Bronchial epithelial cell (primary cell): ENCODE data around the gene LDLRAD3. TPM values are rescaled to one million over a fixed set of nuclear protein-coding genes. Genes with fewer than 3 reads are reported as not detected.

Experiments
- DNase-seq: peaks from one replicate; pipeline ENCODE4 v3.0.0-alpha.2; 2010; ENCODE audit warnings: low read depth
- FAIRE-seq: peaks from 2 replicates; lab custom pipeline; 2011; peaks lifted over from hg19 to GRCh38; lab: Jason Lieb, UNC
- H3K27me3 ChIP-seq: 2 replicates; pipeline ENCODE4 v1.5.1; 2011; ENCODE audit warnings: low read length; ENCODE audit not compliant: control insufficient read depth, insufficient read depth
- H3K36me3 ChIP-seq: 2 replicates; pipeline ENCODE4 v1.5.1; 2011; ENCODE audit warnings: low read length; ENCODE audit not compliant: control insufficient read depth, insufficient read depth
- H3K4me3 ChIP-seq: 2 replicates; pipeline ENCODE4 v1.5.1; 2011; ENCODE audit warnings: mild to moderate bottlenecking, low read depth, low read length, control low read depth
- total RNA-seq: library from RNA; depleted of rRNA; stranded (reverse); fragments of >200 nt; gene quantifications from 2 replicates; pipeline ENCODE4 v1.2.1, GENCODE V29; 2014
- TF ChIP-seq, protein P1 (sequence below): IDR thresholded peaks from 2 replicates; pipeline ENCODE4 v1.5.1; 2011; ENCODE audit warnings: mild to moderate bottlenecking, moderate library complexity, low read length, control low read depth, inconsistent platforms; ENCODE audit not compliant: insufficient read depth, severe bottlenecking

Gene LDLRAD3
- total RNA-seq, 1 donor from 2014 or later = 4.7 TPM

DNA sequence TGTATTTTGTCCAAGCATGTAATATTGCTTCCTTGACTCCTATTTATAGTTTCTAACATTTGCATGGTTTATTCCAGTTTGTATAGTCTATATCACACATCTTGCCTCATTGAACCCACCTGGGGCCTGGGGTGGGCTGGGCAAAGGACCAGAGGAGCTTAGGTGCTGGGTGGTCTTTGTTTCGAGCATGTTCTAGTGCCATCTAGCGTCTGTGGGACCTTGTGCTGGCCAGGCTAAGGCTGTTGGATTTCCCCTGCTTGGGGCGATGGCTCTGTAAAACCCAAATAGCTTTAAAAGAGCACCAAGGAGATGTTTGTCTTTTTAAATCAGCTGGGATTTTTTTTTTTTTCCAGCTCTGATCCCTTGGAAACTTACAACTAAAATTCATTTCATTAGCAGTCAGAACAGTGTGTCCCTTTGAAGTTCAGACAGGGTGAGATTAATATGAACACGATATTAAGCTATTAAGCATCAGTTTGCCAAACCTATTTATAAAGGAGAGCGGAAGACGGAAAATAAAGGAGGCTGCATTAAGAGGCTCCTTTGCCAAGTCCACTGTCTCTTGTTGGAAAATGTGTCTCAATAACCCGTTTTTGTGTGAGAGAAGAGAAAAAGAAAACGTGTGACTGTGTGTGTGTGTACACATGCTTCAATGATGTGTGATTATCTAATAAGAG lies 188.0 kb downstream of the LDLRAD3 start:
- FAIRE-seq = no peak
- no peak overlapping the region for H3K4me3 ChIP-seq
- DNase-seq = peak; percentile 33
- TF ChIP-seq, protein P1, sequence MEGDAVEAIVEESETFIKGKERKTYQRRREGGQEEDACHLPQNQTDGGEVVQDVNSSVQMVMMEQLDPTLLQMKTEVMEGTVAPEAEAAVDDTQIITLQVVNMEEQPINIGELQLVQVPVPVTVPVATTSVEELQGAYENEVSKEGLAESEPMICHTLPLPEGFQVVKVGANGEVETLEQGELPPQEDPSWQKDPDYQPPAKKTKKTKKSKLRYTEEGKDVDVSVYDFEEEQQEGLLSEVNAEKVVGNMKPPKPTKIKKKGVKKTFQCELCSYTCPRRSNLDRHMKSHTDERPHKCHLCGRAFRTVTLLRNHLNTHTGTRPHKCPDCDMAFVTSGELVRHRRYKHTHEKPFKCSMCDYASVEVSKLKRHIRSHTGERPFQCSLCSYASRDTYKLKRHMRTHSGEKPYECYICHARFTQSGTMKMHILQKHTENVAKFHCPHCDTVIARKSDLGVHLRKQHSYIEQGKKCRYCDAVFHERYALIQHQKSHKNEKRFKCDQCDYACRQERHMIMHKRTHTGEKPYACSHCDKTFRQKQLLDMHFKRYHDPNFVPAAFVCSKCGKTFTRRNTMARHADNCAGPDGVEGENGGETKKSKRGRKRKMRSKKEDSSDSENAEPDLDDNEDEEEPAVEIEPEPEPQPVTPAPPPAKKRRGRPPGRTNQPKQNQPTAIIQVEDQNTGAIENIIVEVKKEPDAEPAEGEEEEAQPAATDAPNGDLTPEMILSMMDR = peak; percentile 67
- H3K36me3 ChIP-seq = no peaks in the 10 kb centered on the region
- H3K27me3 ChIP-seq = no peaks in the 10 kb centered on the region

DNA sequence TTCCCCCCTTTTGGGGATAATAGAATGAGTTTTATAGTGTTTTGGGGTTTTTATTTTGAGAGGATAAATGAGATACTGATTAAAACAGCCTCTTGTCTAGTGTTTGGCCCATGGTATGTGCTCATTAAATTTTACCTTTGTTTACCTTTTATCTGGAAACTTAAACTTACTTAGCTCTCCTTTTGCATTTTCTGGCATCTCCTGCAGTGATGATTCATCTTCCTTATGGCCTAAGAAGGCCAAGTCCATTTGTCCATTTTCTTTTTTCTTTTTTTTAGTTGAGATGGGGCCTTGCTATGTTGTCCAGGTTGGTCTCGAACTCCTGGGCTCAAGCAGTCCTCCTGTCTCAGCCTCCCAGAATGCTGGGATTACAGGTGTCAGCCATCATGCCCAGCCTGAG lies 189.1 kb downstream of the LDLRAD3 start:
- FAIRE-seq = no peak
- H3K27me3 ChIP-seq = no peaks in the 10 kb centered on the region
- no peak for DNase-seq
- TF ChIP-seq, protein P1 = no peak
- no peaks in the 10 kb centered on the region for H3K36me3 ChIP-seq
- H3K4me3 ChIP-seq = no peak overlapping the region

DNA sequence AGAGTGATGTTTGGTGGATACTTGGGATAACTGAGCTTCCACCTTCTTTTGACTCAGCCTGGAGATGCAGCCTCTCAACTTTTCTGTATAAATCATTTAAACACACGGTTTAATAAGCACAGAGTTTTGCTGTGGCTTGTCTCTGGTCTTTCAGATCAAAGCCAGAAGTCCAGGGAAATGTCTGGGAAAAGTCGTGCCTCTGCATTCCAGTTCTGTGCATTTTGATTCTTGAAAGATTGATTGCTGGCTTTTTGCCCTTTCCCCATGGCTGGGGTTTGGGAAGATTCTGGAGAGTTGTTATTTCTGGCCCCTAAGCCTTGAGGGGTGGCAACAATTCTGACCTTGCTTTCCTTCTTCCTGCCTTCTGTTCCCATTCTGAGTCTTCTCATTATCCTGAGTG lies 191.2 kb downstream of the LDLRAD3 start:
- no peak overlapping the region for H3K4me3 ChIP-seq
- DNase-seq (no peak), FAIRE-seq (no peak)
- H3K27me3 ChIP-seq = no peaks in the 10 kb centered on the region
- TF ChIP-seq, protein P1 = no peak
- no peaks in the 10 kb centered on the region for H3K36me3 ChIP-seq

DNA sequence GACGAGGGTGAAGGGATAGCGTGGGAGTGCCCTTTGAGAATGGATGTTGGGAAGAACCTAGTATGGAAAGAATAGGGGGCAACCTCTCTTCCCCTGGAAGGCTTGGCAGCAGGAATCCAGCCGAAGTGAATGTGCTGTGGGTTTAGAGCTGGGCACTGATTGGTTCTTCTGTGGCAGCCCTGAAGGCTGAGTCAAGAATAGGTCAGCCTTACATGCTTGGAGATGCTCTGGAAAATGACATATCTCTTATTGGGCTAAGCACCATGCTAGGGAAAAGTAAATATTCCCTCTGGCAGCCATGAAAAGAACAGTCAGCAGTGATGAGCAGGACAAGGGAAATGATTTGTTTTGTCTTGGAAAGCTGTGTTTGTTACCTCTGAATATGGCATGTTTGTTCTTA lies 195.9 kb downstream of the LDLRAD3 start:
- FAIRE-seq (no peak), DNase-seq (peak; percentile 73)
- H3K36me3 ChIP-seq = no peaks in the 10 kb centered on the region
- H3K4me3 ChIP-seq = no peak overlapping the region
- TF ChIP-seq, protein P1 = no peak
- H3K27me3 ChIP-seq = no peaks in the 10 kb centered on the region

DNA sequence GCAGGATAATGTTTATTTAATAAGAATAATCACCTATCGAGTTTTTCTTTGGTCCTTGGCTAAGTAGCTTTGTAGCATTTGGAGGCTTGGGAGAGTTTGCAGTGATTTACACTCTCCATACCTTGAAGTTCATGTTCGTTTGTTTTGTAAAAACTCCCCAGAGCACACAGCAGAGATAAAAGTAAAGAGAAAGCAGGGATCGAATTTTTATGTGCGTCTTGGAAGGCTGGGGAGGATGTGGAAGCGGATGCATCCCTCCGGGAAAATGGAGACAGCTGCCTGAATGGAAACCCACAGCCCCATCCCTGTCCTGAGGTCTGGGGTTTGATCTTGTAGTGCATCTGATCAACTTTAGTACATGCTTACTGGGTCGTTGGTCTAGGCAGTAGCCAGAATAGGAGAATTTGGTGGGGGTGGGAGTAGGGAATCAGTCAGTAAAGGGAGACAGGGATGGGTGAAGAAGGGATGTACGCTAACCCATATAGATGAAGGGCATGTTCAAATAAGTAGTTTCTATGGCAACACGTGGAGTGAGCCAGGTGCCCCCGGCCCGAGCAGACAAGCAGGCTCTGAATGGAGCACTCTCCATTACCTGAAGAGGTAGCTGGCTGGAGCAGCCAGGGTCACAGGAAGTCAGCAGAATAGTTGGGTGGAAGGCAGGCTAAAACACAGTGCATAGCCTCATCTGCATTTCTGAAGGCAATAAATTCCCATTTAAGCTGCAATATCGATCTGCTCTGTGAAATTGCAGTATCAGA lies 197.5 kb downstream of the LDLRAD3 start:
- DNase-seq = no peak
- TF ChIP-seq, protein P1 = no peak
- H3K4me3 ChIP-seq = no peak overlapping the region
- no peaks in the 10 kb centered on the region for H3K36me3 ChIP-seq
- peak; percentile 28 for FAIRE-seq
- no peaks in the 10 kb centered on the region for H3K27me3 ChIP-seq
